GM12801 (cell line): Measurements from ENCODE around the gene NOP9.

ENCODE experiments used
- TF ChIP-seq, protein P1 (sequence below): IDR thresholded peaks from one replicate; pipeline ENCODE4 v1.5.1; 2011; ENCODE audit warnings: control low read depth; ENCODE audit not compliant: insufficient read length; ENCODE audit errors: extremely low read depth

Gene NOP9

DNA sequence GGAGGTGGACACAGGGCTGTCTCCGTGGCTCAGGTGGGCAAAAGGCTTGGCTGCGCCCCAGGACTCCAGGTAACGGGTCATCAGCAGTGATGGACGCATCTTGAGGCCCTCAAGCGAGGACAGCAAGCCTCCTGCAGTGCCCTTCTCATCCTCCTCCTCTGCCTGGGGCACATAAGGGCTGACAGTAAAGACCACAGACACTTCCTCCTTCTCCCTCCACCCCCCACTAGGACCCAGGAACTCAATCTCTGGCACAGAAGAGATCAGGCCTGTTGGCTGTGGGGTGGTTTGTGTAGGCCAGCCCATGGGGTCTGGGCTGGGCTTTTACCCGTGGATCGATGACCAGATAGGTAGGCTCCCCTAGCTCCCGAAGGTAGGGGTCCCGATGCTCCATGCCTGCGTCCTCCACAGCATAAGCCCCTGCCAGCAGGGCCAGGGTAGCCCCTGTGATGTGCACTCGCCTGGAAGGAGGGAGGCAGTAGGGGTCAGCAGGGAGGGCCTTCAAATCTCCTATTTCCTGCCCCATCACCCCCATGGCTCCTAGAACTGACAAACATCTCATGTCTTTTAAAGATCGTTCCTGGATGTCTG lies 29.5 kb downstream of the NOP9 start:
- TF ChIP-seq, protein P1, sequence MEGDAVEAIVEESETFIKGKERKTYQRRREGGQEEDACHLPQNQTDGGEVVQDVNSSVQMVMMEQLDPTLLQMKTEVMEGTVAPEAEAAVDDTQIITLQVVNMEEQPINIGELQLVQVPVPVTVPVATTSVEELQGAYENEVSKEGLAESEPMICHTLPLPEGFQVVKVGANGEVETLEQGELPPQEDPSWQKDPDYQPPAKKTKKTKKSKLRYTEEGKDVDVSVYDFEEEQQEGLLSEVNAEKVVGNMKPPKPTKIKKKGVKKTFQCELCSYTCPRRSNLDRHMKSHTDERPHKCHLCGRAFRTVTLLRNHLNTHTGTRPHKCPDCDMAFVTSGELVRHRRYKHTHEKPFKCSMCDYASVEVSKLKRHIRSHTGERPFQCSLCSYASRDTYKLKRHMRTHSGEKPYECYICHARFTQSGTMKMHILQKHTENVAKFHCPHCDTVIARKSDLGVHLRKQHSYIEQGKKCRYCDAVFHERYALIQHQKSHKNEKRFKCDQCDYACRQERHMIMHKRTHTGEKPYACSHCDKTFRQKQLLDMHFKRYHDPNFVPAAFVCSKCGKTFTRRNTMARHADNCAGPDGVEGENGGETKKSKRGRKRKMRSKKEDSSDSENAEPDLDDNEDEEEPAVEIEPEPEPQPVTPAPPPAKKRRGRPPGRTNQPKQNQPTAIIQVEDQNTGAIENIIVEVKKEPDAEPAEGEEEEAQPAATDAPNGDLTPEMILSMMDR = no peak

DNA sequence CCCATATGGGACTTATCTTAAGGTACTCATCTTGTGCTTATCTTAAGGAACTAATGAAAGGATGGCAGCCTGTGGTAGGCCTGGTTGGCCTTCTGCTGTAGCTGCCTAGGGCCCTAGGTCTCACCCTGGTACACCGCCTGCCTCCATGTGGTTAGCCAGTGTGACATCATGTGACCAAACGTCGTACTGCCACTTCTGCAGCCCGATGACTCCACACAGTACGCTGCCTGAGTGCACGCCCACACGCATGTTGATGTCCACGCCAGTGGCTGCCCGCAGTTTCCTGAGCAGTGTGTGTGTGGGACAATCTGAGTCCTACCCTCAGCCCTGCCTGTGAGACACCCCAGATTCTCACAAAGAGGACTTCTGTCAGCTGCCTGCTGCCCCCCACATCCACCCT lies 30.1 kb downstream of the NOP9 start:
- TF ChIP-seq, protein P1 = no peak

DNA sequence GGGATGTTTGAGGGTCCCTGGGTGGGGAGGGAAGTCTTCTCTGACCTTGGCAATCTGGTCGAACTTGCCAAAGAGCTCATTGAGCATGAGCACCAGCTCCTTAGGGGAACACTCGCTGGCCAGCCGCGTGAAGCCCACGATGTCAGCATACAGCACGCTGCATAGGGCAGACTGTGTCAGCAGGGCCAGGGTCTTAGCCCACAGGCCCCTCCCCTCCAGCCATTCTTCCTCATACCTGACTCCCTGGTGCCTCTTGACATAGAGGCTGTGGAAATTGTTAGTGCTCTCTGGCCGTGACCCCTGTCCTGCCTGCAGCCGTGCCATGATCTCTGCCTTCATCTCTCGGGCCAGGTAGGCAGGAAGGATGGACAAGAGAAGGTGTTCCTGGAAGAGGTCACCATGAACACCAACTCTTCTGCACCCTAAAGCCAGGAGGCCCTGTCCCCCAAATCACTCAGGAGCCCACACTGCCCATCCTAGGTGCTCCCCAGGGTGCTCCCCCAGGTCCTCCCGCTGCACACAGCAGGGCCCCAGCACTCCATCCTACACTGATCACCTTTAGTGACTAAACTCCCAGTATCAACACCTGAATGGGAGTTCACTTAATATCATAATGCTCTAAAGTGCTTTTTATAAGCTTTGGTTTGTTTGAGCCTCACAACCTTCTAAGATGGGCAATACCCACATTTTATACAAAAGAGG lies 31.5 kb downstream of the NOP9 start:
- TF ChIP-seq, protein P1 = no peak

DNA sequence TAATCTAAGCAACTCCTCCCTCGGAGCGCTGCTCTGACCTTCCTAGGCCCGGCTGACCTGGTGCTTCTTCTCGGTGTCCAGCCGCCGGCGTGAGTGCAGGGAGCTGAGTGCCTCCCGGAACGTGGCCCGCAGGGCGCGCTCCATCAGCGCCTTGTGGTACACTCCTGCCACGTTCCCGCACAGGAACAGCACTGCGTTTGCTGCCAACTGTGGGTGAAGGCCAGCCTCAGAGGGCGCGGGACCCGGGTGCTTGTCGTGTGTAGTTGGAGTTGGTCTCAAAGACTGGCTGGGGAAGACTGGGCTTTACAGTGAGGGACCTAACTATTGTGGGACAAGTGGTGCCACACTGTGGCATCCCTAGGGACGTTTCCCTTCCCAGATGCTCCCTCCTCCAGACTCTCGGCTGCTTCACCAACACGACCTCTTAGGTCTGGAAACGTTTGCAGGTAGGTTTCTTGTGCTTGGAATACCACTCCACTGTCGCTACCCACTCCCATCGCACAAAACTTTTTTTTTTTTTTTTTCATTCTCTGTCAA lies 32.1 kb downstream of the NOP9 start:
- TF ChIP-seq, protein P1 = no peak

DNA sequence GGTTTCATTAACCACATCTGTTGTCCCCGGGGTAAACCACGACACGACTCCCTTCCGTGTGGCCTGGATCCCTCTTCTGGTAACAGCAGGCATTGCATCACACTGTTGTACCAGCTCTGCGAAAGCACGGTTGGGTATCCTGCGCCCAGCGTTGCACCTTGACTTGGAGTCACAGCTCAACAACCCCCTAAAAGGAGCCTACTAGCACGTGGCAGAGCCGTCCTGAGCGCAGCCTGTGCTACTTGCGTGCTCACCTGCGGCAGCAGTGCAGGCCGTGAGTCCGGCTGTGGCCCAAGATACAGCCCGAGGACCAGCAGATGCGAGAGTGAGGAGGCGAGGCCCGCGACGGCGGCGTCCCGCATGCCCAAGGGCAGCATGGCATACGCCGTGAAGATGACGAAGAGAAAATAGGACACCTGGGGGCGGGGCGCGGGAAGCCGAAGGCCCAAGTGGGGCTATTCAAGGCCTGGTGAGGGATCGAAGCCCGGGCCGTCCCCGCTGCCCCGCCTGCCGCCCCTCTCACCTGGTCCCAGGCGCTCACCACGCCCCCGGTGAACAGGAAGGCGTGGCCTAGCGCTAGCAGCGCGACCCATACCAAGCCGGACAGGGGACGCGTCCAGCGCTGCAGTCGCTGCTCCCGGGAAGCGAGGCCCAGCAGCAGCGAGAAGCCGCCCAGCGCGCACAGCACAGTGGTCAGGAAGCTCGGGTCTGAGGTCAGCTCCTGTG lies 32.8 kb downstream of the NOP9 start:
- TF ChIP-seq, protein P1 = no peak

DNA sequence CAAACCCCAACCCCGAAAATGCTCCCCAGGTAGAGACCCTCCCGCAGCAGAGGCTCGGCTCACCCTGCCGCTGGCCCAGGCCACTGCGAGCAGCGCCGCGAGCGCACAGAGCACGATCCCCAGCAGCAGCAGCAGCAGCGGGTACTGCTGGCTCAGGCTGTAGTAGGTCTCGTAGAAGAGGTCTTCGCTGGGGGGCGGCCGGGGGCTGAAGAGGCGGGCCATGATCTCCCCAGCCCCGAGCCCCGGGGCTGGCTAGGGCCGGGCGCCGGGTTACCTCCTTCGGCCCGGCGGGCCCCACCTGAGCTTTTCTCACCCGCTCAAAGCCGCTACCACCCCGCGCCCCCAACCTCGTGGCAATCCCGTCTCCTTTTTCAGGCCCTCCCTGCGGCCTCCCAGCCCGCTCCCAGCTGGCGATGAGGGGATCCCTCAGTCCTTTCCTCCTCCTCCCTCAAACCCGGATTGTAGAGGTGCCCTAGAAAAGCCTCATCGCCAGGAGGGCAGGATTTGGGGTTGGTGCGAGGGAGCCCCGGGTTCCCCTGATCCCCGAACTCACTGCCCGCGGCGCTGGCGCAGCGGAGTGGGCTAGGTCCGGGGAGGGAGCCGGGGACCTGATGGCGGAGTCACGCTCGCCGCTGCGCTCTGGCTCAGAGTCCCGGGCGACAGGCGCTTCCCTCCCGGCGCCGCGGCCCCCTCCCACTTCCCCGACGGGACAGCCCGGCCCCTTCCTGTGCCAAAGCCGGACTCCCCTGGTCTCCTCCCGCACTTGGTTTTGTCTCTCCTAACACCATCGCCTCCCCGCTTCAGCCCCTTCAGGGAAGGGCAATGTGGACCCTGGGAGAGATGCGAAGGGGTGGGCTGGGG lies 35.0 kb downstream of the NOP9 start, which contains the start of gene ADCY4:
Gene ADCY4, minus strand, starts transcription at position 641 of the 861 bp plus-strand sequence. Its CDS starts 419 bp downstream, at position 222.
- TF ChIP-seq, protein P1 = no peak
